H1 (cell line): ENCODE results near the gene ZFYVE1. TPM values are rescaled to one million over a fixed set of nuclear protein-coding genes. Genes with fewer than 3 reads are reported as not detected.

Experiments used
- CTCF ChIA-PET: fragments of 300-600 bp; sonication (Branson Sonifier 250); formaldehyde crosslinking; loops from one replicate; lab custom pipeline; 2021; ENCODE audit not compliant: partially characterized antibody; lab: Charles Lee
- POLR2A ChIA-PET: fragments of 300-600 bp; sonication (Branson Sonifier 250); formaldehyde crosslinking; loops from one replicate; lab custom pipeline; 2021; ENCODE audit warnings: inconsistent platforms; ENCODE audit not compliant: partially characterized antibody; lab: Charles Lee
- DNase-seq, 2 experiments: peaks; one replicate each; pipeline versions ENCODE4 v3.0.0 to v3.0.0-alpha.2; 2010 to 2022; ENCODE audit warnings: low spot score in 2 of 2, low read depth in 1 of 2, mixed read lengths in 1 of 2
- FAIRE-seq: peaks from 2 replicates; lab custom pipeline; 2011; peaks lifted over from hg19 to GRCh38; lab: Jason Lieb, UNC
- H2AFZ ChIP-seq: 2 replicates; pipeline ENCODE4 v1.8.1; 2012; ENCODE audit warnings: low read length, inconsistent platforms
- H2AK5ac ChIP-seq: 2 replicates; pipeline ENCODE4 v1.6.1; 2013; ENCODE audit warnings: low read depth, low read length
- H2BK120ac ChIP-seq: replicated peaks from 2 replicates; pipeline ENCODE3; 2013; ENCODE audit warnings: low read depth, low read length, inconsistent platforms
- H2BK12ac ChIP-seq: 2 replicates; pipeline ENCODE4 v1.6.1; 2013; ENCODE audit warnings: low read depth, low read length
- H2BK15ac ChIP-seq: 2 replicates; pipeline ENCODE4 v1.6.1; 2013; ENCODE audit warnings: low read length
- H2BK20ac ChIP-seq: 2 replicates; pipeline ENCODE4 v1.6.1; 2013; ENCODE audit warnings: low read length
- H2BK5ac ChIP-seq: 2 replicates; pipeline ENCODE4 v1.6.1; 2013; ENCODE audit warnings: low read depth, low read length
- H3K14ac ChIP-seq: 2 replicates; pipeline ENCODE4 v1.6.1; 2013; ENCODE audit warnings: inconsistent platforms; ENCODE audit not compliant: insufficient read length
- H3K18ac ChIP-seq: 2 replicates; pipeline ENCODE4 v1.6.1; 2013; ENCODE audit warnings: low read length; ENCODE audit errors: extremely low read depth
- H3K23ac ChIP-seq: 2 replicates; pipeline ENCODE4 v1.6.1; 2013; ENCODE audit warnings: inconsistent platforms; ENCODE audit not compliant: insufficient read length
- H3K23me2 ChIP-seq: 2 replicates; pipeline ENCODE4 v1.6.1; 2013; ENCODE audit warnings: low read depth, low read length
- H3K27ac ChIP-seq: 2 replicates; pipeline ENCODE4 v1.6.1; 2011; ENCODE audit warnings: low read depth, low read length, inconsistent platforms
- H3K27me3 ChIP-seq, 4 experiments: replicated peaks in 1 of 4; 1 replicate in 1 of 4; 2 replicates in 3 of 4; pipeline versions ENCODE4 v1.6.1 to v1.8.1; 2011 to 2013; ENCODE audit warnings: low read length in 3 of 4, mild to moderate bottlenecking in 3 of 4, inconsistent platforms in 2 of 4, mixed read lengths in 2 of 4, moderate library complexity in 1 of 4; ENCODE audit not compliant: control insufficient read depth in 3 of 4, insufficient read depth in 3 of 4; ENCODE audit errors: extremely low read depth in 1 of 4
- H3K36me3 ChIP-seq, 4 experiments: 2 replicates each; pipeline versions ENCODE4 v1.6.1 to v1.8.1; 2011 to 2013; ENCODE audit warnings: mild to moderate bottlenecking in 4 of 4, low read length in 3 of 4, moderate library complexity in 2 of 4, control low read depth in 1 of 4, inconsistent platforms in 1 of 4; ENCODE audit not compliant: insufficient read depth in 4 of 4, control insufficient read depth in 2 of 4
- H3K4ac ChIP-seq: replicated peaks from 2 replicates; pipeline ENCODE3; 2013; ENCODE audit warnings: low read length, low read depth, mixed read lengths, inconsistent platforms; ENCODE audit not compliant: insufficient read length
- H3K4me1 ChIP-seq, 4 experiments: replicated peaks in 1 of 4; 1 replicate in 1 of 4; 2 replicates in 3 of 4; pipeline versions ENCODE4 v1.6.1 to v1.8.1; 2011 to 2013; ENCODE audit warnings: low read length in 3 of 4, inconsistent platforms in 2 of 4, mixed read lengths in 1 of 4; ENCODE audit not compliant: insufficient read depth in 4 of 4, control insufficient read depth in 3 of 4
- H3K4me2 ChIP-seq, 2 experiments: 2 replicates each; pipeline versions ENCODE4 v1.6.1 to v1.8.1; 2011 to 2013; ENCODE audit warnings: low read depth in 2 of 2, low read length in 2 of 2, control low read depth in 1 of 2, inconsistent platforms in 1 of 2, mild to moderate bottlenecking in 1 of 2; ENCODE audit not compliant: insufficient read depth in 1 of 2
- H3K4me3 ChIP-seq, 4 experiments: fragments of 200-600, 300-600 bp in 1 of 4; sonication (generic), shearing (Covaris generic), sonication (Bioruptor Twin) in 1 of 4; 2 replicates each; pipeline versions ENCODE4 v1.5.1 to v1.8.1; 2011 to 2016; ENCODE audit warnings: low read length in 4 of 4, low read depth in 3 of 4, control low read depth in 2 of 4, inconsistent platforms in 2 of 4, mild to moderate bottlenecking in 2 of 4, mixed read lengths in 1 of 4, moderate library complexity in 1 of 4; ENCODE audit not compliant: insufficient read depth in 2 of 4; ENCODE audit errors: extremely low read depth in 1 of 4
- H3K56ac ChIP-seq: replicated peaks from 2 replicates; pipeline ENCODE3; 2013; ENCODE audit warnings: low read depth, mild to moderate bottlenecking, mixed read lengths, low read length, inconsistent platforms; ENCODE audit not compliant: insufficient read length
- H3K79me1 ChIP-seq: 2 replicates; pipeline ENCODE4 v1.6.1; 2013; ENCODE audit warnings: low read depth, low read length, control low read depth
- H3K79me2 ChIP-seq, 2 experiments: 2 replicates each; pipeline versions ENCODE4 v1.6.1 to v1.8.1; 2012 to 2013; ENCODE audit warnings: low read length in 2 of 2, mild to moderate bottlenecking in 2 of 2, inconsistent platforms in 1 of 2; ENCODE audit not compliant: insufficient read depth in 2 of 2, control insufficient read depth in 1 of 2
- H3K9ac ChIP-seq, 4 experiments: replicated peaks in 1 of 4; 1 replicate in 1 of 4; 2 replicates in 3 of 4; pipeline versions ENCODE4 v1.6.1 to v1.8.1; 2011 to 2013; ENCODE audit warnings: low read depth in 3 of 4, low read length in 3 of 4, control low read depth in 2 of 4, mild to moderate bottlenecking in 2 of 4, moderate library complexity in 2 of 4, inconsistent platforms in 1 of 4; ENCODE audit errors: extremely low read depth in 1 of 4
- H3K9me3 ChIP-seq, 2 experiments: 2 replicates each; pipeline versions ENCODE4 v1.6.1 to v1.8.1; 2012 to 2013; ENCODE audit warnings: mild to moderate bottlenecking in 2 of 2, moderate library complexity in 2 of 2, control low read depth in 1 of 2, inconsistent platforms in 1 of 2, low read depth in 1 of 2, low read length in 1 of 2, mixed read lengths in 1 of 2; ENCODE audit not compliant: insufficient read depth in 2 of 2
- H4K20me1 ChIP-seq, 2 experiments: replicated peaks in 1 of 2; 2 replicates each; pipeline versions ENCODE3 to v1.8.1; 2011 to 2013; ENCODE audit warnings: inconsistent platforms in 2 of 2, low read length in 2 of 2, mild to moderate bottlenecking in 1 of 2; ENCODE audit not compliant: insufficient read depth in 2 of 2, control insufficient read depth in 1 of 2
- H4K5ac ChIP-seq: 2 replicates; pipeline ENCODE4 v1.6.1; 2013; ENCODE audit warnings: low read length, low read depth, mixed read lengths, inconsistent platforms; ENCODE audit not compliant: insufficient read length
- H4K8ac ChIP-seq: 2 replicates; pipeline ENCODE4 v1.8.0; 2013; ENCODE audit warnings: mild to moderate bottlenecking, moderate library complexity, low read length, inconsistent platforms; ENCODE audit not compliant: insufficient read depth; ENCODE audit errors: extremely low read depth
- H4K91ac ChIP-seq: replicated peaks from 2 replicates; pipeline ENCODE3; 2013; ENCODE audit warnings: low read length, mixed read lengths, inconsistent platforms; ENCODE audit not compliant: insufficient read length
- USF2 ChIP-seq: IDR thresholded peaks from 2 replicates; pipeline ENCODE4 v1.6.1; 2011; ENCODE audit warnings: low read length, improper control_type of control experiment
- WGBS, 2 experiments: shearing (Covaris generic) in 1 of 2; methylation state at CpG; one replicate each; pipeline versions ENCODE4 v1.1.6 to v1.1.7; 2013 to 2015; ENCODE audit warnings: low lambda C conversion rate in 2 of 2, mixed read lengths in 2 of 2, inconsistent platforms in 1 of 2, low coverage in 1 of 2, missing lambda C conversion rate in 1 of 2; ENCODE audit not compliant: insufficient replicate concordance in 2 of 2, insufficient coverage in 1 of 2, insufficient read length in 1 of 2; ENCODE audit errors: extremely low coverage in 1 of 2, missing lambda C conversion rate in 1 of 2; 5-methylcytosine and 5-hydroxymethylcytosine counted together
- polyA plus RNA-seq, 7 experiments: library from polyadenylated mRNA; depleted of rRNA in 3 of 7; stranded (reverse) in 5 of 7; unstranded in 2 of 7; fragments of >200 nt in 5 of 7; fragments of 200-250 nt in 2 of 7; gene quantifications; 1 replicate in 5 of 7; 2 replicates in 1 of 7; 4 replicates in 1 of 7; pipeline versions ENCODE4 v1.2.1 to v1.2.3, GENCODE V29; 2011 to 2013; ENCODE audit warnings: missing spikeins in 2 of 7, mixed read lengths in 2 of 7
- total RNA-seq: library from RNA; stranded (reverse); fragmentation: NEBNext Ultra II Directional; extraction: Animal tissue kit (Norgen Biotek cat#: 25700); gene quantifications from 2 replicates; pipeline ENCODE4 v1.2.1, GENCODE V29; 2021

Gene ZFYVE1
- total and polyA plus RNA-seq, 2 of the 8 experiments (the other 6 are each of a cell fraction or from before 2014, with no cell fraction given) = 9.8 to 12.5 TPM

DNA sequence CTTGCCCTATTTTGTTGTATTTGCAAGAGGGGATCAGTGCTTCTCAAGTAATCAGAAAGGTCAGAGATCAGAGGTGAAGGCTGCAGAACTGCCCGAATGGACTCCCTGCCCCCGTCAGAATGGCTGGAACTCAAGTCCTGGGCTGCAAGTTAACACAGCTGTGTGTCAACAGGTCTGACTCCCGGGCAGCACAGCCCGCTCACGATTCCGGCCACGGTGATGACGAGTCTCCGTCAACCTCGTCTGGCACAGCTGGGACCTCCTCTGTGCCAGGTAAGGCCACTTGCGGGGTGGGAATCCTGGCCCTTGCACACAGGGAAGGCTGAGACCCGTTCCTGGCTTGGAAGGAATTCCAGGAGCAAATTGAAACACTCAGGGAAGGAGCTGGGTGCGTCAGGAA lies 87.3 kb downstream of the ZFYVE1 start:
- Histone ChIP-seq H3K27me3 (no peaks in the 10 kb centered on the region), H2AK5ac (no peak overlapping the region), H3K56ac (no peak overlapping the region), H4K20me1 (peaks cover 0 to 1% of the 10 kb centered on the region in 2 experiments), H3K23ac (no peak overlapping the region), H4K8ac (no peak overlapping the region), H3K4me3 (no peak overlapping the region), H4K91ac (no peak overlapping the region), H3K4ac (no peak overlapping the region), H3K18ac (no peak overlapping the region), H3K14ac (no peak overlapping the region), H3K27ac (no peak overlapping the region), H3K9ac (no peak overlapping the region), H2BK20ac (no peak overlapping the region), H3K79me2 (no peaks in the 10 kb centered on the region; a peak in 1 of 4 replicates), H2BK15ac (no peak overlapping the region), H3K23me2 (no peaks in the 10 kb centered on the region), H3K4me1 (peaks cover 0 to under 1% (median 0%) of the 10 kb centered on the region in 4 experiments; a peak in 2 of 7 replicates), H2BK120ac (no peak overlapping the region), H3K36me3 (peaks cover 3 to 20% (median 15%) of the 10 kb centered on the region in 4 experiments; a peak in 7 of 8 replicates), H3K4me2 (no peak overlapping the region), H2BK12ac (no peak overlapping the region), H3K9me3 (0 out of 4 replicates have a peak, but pooled peaks cover 0 to 4% of the 10 kb centered on the region in 2 experiments), H2BK5ac (no peak overlapping the region), H4K5ac (no peak overlapping the region), H3K79me1 (no peaks in the 10 kb centered on the region; the same call in 1 of the 2 replicates), H2AFZ (no peak overlapping the region)
- 93% methylated on average over 13 of the region's 13 CpGs; no CpG with 5 or more reads in 1 of the 2 experiments for WGBS, 2 experiments
- ChIA-PET POLR2A (interaction anchor here (1.4 kb wide), 1 partner anchor 9 kb away, joined by 6 read pairs; no protein-coding TSS in a partner anchor), CTCF (interaction anchor here (1.2 to 3.1 kb wide), 3 partner anchors 9 to 424 kb away, joined by 3 to 18 read pairs (median 10); no protein-coding TSS in a partner anchor)
- TF ChIP-seq USF2 = no peak
- FAIRE-seq (no peak), DNase-seq (no peak)
